HL-60 (cell line): ENCODE data around the gene SLC44A5.
A peak's percentile ranks its signal among the peaks of the same experiment; 100 is the strongest.

Experiments
- DNase-seq, 2 experiments: peaks; one replicate each; pipeline ENCODE4 v3.0.0-alpha.2; 2010 to 2020; ENCODE audit warnings: low read depth in 1 of 2, low spot score in 1 of 2
- H3K27ac ChIP-seq: fragments of 250-450 bp; sonication (Bioruptor Pico); replicated peaks from 2 replicates; pipeline ENCODE4 v1.5.1; 2020; ENCODE audit warnings: mild to moderate bottlenecking, moderate library complexity
- H3K27me3 ChIP-seq: fragments of 250-450 bp; sonication (Bioruptor Pico); 2 replicates; pipeline ENCODE4 v1.5.1; 2021; ENCODE audit warnings: mild to moderate bottlenecking, moderate library complexity; ENCODE audit not compliant: insufficient read depth, poor library complexity, severe bottlenecking
- H3K4me3 ChIP-seq: replicated peaks from 2 replicates; pipeline ENCODE4 v1.5.1; 2011; ENCODE audit warnings: mild to moderate bottlenecking, control low read depth, low read length; ENCODE audit not compliant: insufficient read depth
- CTCF ChIP-seq: IDR thresholded peaks from one replicate; pipeline ENCODE4 v1.5.1; 2011; ENCODE audit warnings: low read length, control low read depth, inconsistent platforms; ENCODE audit not compliant: insufficient read depth
- GABPA ChIP-seq: IDR thresholded peaks from 2 replicates; pipeline ENCODE4 v1.6.1; 2012; ENCODE audit warnings: low read depth
- POLR2AphosphoS5 ChIP-seq: IDR thresholded peaks from 2 replicates; pipeline ENCODE4 v1.6.1; 2012; ENCODE audit warnings: low read depth
- SPI1 ChIP-seq: IDR thresholded peaks from 2 replicates; pipeline ENCODE4 v1.6.1; 2012; ENCODE audit warnings: low read depth, mild to moderate bottlenecking, borderline replicate concordance
- TF ChIP-seq, protein P1 (sequence below): IDR thresholded peaks from 2 replicates; pipeline ENCODE4 v1.6.1; 2012; ENCODE audit warnings: low read depth; ENCODE audit not compliant: insufficient replicate concordance

Gene SLC44A5

DNA sequence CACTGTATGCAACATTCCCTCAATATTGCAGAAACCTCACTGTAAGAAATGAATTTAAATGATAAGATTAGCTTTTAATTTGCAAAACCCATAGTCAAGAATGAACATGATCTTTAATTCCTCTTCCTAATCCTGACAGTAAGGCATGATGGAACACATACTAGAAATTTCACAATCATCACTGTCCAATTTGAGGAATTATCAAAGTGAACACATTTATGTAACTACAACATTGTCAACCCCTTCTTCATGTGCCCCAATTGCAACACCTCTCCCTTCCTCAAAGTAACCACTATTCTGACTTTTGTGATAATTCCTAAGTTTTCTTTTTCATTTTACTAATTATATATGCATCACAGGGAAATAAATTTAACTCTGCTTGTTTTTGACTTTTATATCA, 373.6 kb downstream of the SLC44A5 start:
- Histone ChIP-seq H3K27ac (no peak overlapping the region), H3K4me3 (no peak overlapping the region), H3K27me3 (peaks cover 2% of the 10 kb centered on the region)
- DNase-seq = no peak
- TF ChIP-seq, protein P1, sequence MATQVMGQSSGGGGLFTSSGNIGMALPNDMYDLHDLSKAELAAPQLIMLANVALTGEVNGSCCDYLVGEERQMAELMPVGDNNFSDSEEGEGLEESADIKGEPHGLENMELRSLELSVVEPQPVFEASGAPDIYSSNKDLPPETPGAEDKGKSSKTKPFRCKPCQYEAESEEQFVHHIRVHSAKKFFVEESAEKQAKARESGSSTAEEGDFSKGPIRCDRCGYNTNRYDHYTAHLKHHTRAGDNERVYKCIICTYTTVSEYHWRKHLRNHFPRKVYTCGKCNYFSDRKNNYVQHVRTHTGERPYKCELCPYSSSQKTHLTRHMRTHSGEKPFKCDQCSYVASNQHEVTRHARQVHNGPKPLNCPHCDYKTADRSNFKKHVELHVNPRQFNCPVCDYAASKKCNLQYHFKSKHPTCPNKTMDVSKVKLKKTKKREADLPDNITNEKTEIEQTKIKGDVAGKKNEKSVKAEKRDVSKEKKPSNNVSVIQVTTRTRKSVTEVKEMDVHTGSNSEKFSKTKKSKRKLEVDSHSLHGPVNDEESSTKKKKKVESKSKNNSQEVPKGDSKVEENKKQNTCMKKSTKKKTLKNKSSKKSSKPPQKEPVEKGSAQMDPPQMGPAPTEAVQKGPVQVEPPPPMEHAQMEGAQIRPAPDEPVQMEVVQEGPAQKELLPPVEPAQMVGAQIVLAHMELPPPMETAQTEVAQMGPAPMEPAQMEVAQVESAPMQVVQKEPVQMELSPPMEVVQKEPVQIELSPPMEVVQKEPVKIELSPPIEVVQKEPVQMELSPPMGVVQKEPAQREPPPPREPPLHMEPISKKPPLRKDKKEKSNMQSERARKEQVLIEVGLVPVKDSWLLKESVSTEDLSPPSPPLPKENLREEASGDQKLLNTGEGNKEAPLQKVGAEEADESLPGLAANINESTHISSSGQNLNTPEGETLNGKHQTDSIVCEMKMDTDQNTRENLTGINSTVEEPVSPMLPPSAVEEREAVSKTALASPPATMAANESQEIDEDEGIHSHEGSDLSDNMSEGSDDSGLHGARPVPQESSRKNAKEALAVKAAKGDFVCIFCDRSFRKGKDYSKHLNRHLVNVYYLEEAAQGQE = no peak
- TF ChIP-seq GABPA = no peak
- TF ChIP-seq POLR2AphosphoS5 = no peak
- TF ChIP-seq SPI1 = no peak
- TF ChIP-seq CTCF = no peak

DNA sequence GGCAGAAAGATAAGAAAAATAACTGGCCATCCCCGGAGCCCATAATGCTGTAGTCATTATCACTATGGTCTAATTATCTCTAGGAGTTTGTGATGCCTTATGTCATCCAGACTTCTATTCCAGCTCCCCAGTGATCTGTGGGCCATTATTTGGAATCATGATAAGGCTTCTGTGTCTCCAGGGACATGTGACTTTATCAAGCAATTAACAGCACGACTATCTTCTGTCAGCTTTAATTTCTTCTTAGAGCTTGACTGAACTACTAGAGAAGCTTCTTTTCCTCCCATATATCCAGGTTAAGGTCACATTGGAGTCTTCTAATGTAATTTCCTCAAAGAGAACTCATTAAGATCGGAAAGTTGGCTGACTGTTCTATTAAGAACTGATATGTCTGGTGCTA, 376.4 kb downstream of the SLC44A5 start:
- no peak for DNase-seq
- peaks cover 2% of the 10 kb centered on the region for H3K27me3 ChIP-seq
- H3K4me3 ChIP-seq = no peak overlapping the region
- no peak overlapping the region for H3K27ac ChIP-seq
- no peak for TF ChIP-seq POLR2AphosphoS5
- no peak for TF ChIP-seq SPI1

- Histone ChIP-seq H3K27ac (no peak overlapping the region), H3K4me3 (no peak overlapping the region), H3K27me3 (no peaks in the 10 kb centered on the region)
- DNase-seq = peak in 1 of 2 experiments; percentile 1
- TF ChIP-seq POLR2AphosphoS5 = no peak
- peak; percentile 2 for TF ChIP-seq CTCF
These were observed 377.5 kb downstream of the SLC44A5 start for GRCh38 chr1:75233302-75233929.

GRCh38 chr1:75220072-75220471, 390.8 kb downstream of the SLC44A5 start:
- DNase-seq = no peak
- no peak overlapping the region for H3K27ac ChIP-seq
- TF ChIP-seq, protein P1 = no peak
- no peak for TF ChIP-seq SPI1
- no peak for TF ChIP-seq CTCF
- TF ChIP-seq GABPA = no peak
- TF ChIP-seq POLR2AphosphoS5 = no peak
- no peak overlapping the region for H3K4me3 ChIP-seq
- H3K27me3 ChIP-seq = no peaks in the 10 kb centered on the region
